ENCODE measurements around the gene KLHL14. TPM values are rescaled to one million over a fixed set of nuclear protein-coding genes. Genes with fewer than 3 reads are reported as not detected.

Gene KLHL14
- total RNA-seq, 4 donors from 2014 or later: 0.14 to 0.75 (median 0.64) TPM; not detected in 1

GRCh38 chr18:32763293-32763692 is 9.5 kb downstream of the KLHL14 start:
- Histone ChIP-seq H3K4me3 (no peak overlapping the region), H3K27me3 (peaks cover 11% of the 10 kb centered on the region), H3K9me3 (no peaks in the 10 kb centered on the region), H3K4me1 (no peaks in the 10 kb centered on the region), H3K36me3 (no peaks in the 10 kb centered on the region), H3K27ac (no peak overlapping the region)
- in situ Hi-C loops (cut with MboI; ENCODE audit: low pct_ligation_motif_present in 1 of 4, low pct_unique_long_range_greater_than_20kb in 1 of 4, low sequenced_read_pairs in 3 of 4) (no loop called here), intact Hi-C loops (cut with DNase I; ENCODE audit: low total_unique reads) (no loop called here)
- TF ChIP-seq EP300 (IDR thresholded peaks at IDR 0.05; ENCODE audit: low read depth): no peak
- TF ChIP-seq POLR2AphosphoS5 (IDR thresholded peaks at IDR 0.05): no peak
- no peak for TF ChIP-seq POLR2A (IDR thresholded peaks at IDR 0.05)
- TF ChIP-seq CTCF (IDR thresholded peaks at IDR 0.05): no peak
- DNase-seq: no peak
- WGBS, 2 donors (ENCODE audit: low coverage in 1 of 2): 80 to 81% methylated on average over 2 of the region's 2 CpGs

- Histone ChIP-seq H3K9me3 (no peaks in the 10 kb centered on the region), H3K4me3 (no peak overlapping the region), H3K27me3 (no peaks in the 10 kb centered on the region), H3K4me1 (no peaks in the 10 kb centered on the region), H3K27ac (no peak overlapping the region), H3K36me3 (no peaks in the 10 kb centered on the region)
- DNase-seq: no peak
- intact Hi-C loops (cut with DNase I; ENCODE audit: low total_unique reads): no loop called here
- in situ Hi-C loops (cut with MboI; ENCODE audit: low pct_ligation_motif_present in 1 of 4, low pct_unique_long_range_greater_than_20kb in 1 of 4, low sequenced_read_pairs in 3 of 4): no loop called here
- TF ChIP-seq CTCF (IDR thresholded peaks at IDR 0.05) (no peak), EP300 (IDR thresholded peaks at IDR 0.05; ENCODE audit: low read depth) (no peak), POLR2AphosphoS5 (IDR thresholded peaks at IDR 0.05) (no peak), POLR2A (IDR thresholded peaks at IDR 0.05) (no peak)
- 83 to 89% methylated on average over 1 of the region's 1 CpG for WGBS, 2 donors (ENCODE audit: low coverage in 1 of 2)
Observed at GRCh38 chr18:32761231-32761630, 11.6 kb downstream of the KLHL14 start.

- Histone ChIP-seq H3K27me3 (no peaks in the 10 kb centered on the region), H3K9me3 (no peaks in the 10 kb centered on the region), H3K36me3 (no peaks in the 10 kb centered on the region), H3K4me1 (no peaks in the 10 kb centered on the region), H3K4me3 (no peak overlapping the region), H3K27ac (no peak overlapping the region)
- 34 to 62% methylated on average over 6 of the region's 6 CpGs for whole genome bisulfite sequencing, 2 donors (ENCODE audit: low coverage in 1 of 2)
- in situ Hi-C loops (cut with MboI; ENCODE audit: low pct_ligation_motif_present in 1 of 4, low pct_unique_long_range_greater_than_20kb in 1 of 4, low sequenced_read_pairs in 3 of 4): no loop called here
- TF ChIP-seq POLR2A (IDR thresholded peaks at IDR 0.05) (no peak), EP300 (IDR thresholded peaks at IDR 0.05; ENCODE audit: low read depth) (no peak), POLR2AphosphoS5 (IDR thresholded peaks at IDR 0.05) (no peak), CTCF (IDR thresholded peaks at IDR 0.05) (no peak)
- DNase-seq: peak; percentile 39
- intact Hi-C loops (cut with DNase I; ENCODE audit: low total_unique reads): no loop called here
Observed at GRCh38 chr18:32760391-32760790, 12.4 kb downstream of the KLHL14 start.

GRCh38 chr18:32759611-32760167 is 13.1 kb downstream of the KLHL14 start:
- WGBS, 2 donors (ENCODE audit: low coverage in 1 of 2): 84 to 86% methylated on average over 1 to 2 of the region's 2 CpGs

More at GRCh38 chr18:32759611-32760167, 13.1 kb downstream of the KLHL14 start:
- no peaks in the 10 kb centered on the region for H3K27me3 ChIP-seq
- intact Hi-C loops (cut with DNase I; ENCODE audit: low total_unique reads): no loop called here
- no peak overlapping the region for H3K4me3 ChIP-seq
- H3K27ac ChIP-seq: no peak overlapping the region
- no peaks in the 10 kb centered on the region for H3K9me3 ChIP-seq
- no peak for TF ChIP-seq EP300 (IDR thresholded peaks at IDR 0.05; ENCODE audit: low read depth)
- no peak for TF ChIP-seq POLR2AphosphoS5 (IDR thresholded peaks at IDR 0.05)
- TF ChIP-seq POLR2A (IDR thresholded peaks at IDR 0.05): no peak
- TF ChIP-seq CTCF (IDR thresholded peaks at IDR 0.05): no peak
- in situ Hi-C loops (cut with MboI; ENCODE audit: low pct_ligation_motif_present in 1 of 4, low pct_unique_long_range_greater_than_20kb in 1 of 4, low sequenced_read_pairs in 3 of 4): no loop called here
- no peaks in the 10 kb centered on the region for H3K36me3 ChIP-seq
- no peak for DNase-seq
- no peaks in the 10 kb centered on the region for H3K4me1 ChIP-seq
